OCI-LY3 (cell line): ENCODE results near the gene VIPR2.

ENCODE experiments used
- CTCF ChIP-seq: fragments of 200-600, 300-600 bp; sonication (generic); IDR thresholded peaks from 2 replicates; pipeline ENCODE4 v1.5.1; 2014; ENCODE audit warnings: antibody characterized with exemption, low read length, low read depth
- EZH2phosphoT487 ChIP-seq: fragments of 200-600 bp; shearing (Covaris generic); IDR thresholded peaks from 2 replicates; pipeline ENCODE4 v1.6.1; 2018; ENCODE audit warnings: antibody characterized with exemption, mixed run types, low read depth

DNA sequence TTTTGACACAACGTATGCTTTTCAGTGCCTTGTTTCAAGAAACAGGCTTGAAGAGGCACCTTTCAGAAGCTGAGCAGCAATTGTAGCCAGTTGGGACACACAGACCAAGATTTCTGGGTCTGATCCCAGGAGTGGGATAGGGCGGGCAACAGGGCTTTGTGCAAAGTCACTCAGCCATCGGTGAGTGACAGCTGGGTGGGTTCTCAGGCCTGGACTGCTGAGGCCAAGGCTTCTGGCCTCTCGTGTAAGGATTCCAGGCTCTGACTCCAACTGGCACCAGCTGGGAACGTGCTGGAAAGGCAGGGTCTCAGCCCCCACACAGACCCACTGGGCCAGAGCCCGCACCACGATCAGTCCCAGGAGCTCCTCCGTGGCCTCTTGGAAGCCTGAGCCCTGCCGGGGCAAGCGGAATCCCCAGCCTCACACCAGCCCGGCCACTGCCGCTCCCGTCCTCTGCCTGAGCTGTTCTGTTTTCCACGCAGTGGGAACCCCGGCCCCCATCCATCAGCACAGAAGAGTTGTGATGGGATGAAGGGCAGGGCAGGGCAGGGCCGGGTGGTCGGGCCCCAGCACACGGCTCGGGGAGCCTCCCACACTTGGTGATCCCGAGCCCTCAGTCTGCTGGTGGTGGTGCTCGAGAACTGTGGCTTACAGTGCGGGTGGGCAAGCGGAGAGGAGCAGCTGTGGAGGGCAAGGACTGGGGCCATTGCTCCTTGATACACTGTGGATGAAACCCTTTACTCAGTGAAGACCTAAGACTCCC is 46.8 kb downstream of the VIPR2 start:
- no peak for TF ChIP-seq CTCF
- TF ChIP-seq EZH2phosphoT487 = no peak
